Measurements from ENCODE around the gene MEDAG.

The MEDAG gene

DNA sequence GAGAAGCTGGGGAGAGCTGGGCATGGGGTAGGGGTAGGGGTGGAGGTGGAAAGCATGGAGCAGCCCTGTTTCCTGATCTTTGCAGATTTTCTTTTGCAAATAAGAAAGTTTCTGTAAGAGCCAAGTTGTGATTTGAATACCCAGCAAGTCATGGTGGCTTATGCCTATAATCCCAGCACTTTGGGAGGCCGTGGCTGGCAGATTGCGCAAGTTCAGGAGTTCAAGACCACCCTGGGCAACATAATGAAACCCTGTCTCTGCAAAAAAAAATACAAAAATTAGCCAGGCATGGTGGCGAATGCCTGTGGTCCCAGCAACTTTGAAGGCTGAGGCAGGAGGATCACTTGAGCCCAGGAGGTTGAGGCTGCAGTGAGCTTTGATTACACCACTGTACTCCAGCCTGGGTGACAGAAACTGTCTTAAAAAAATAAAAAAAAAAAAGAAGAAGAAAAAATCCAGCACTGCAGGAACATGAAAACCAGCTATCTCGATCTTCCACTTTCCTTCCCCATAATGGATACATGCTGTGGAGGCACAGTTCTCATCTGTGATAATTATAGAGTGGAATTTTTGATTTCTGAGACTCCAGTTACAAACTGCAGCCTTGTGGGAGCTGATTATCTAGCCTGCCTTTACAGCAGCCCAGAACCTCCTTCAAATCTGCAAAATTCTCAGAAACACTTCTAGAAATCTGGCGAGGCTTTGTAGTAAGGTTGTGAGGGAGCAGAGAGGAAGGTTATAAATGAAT lies 14.3 kb downstream of the MEDAG start:
- no peak overlapping the region for H2AFZ ChIP-seq (ENCODE audit: low read length)
- no peak overlapping the region for H3K9ac ChIP-seq (ENCODE audit: low read depth, low read length, poor library complexity, severe bottlenecking)
- peaks cover 77% of the 10 kb centered on the region for H3K27me3 ChIP-seq (ENCODE audit: insufficient read depth, low read length, poor library complexity, severe bottlenecking)
- H3K36me3 ChIP-seq (ENCODE audit: insufficient read depth, low read length) = no peaks in the 10 kb centered on the region
- no peak overlapping the region for H3K4me3 ChIP-seq (ENCODE audit: low read length, poor library complexity, severe bottlenecking)
- H4K20me1 ChIP-seq (ENCODE audit: insufficient read depth, low read length, poor library complexity, severe bottlenecking) = no peaks in the 10 kb centered on the region
- H3K4me1 ChIP-seq (ENCODE audit: insufficient read depth, low read length, poor library complexity, severe bottlenecking) = no peaks in the 10 kb centered on the region
- TF ChIP-seq, protein P1, sequence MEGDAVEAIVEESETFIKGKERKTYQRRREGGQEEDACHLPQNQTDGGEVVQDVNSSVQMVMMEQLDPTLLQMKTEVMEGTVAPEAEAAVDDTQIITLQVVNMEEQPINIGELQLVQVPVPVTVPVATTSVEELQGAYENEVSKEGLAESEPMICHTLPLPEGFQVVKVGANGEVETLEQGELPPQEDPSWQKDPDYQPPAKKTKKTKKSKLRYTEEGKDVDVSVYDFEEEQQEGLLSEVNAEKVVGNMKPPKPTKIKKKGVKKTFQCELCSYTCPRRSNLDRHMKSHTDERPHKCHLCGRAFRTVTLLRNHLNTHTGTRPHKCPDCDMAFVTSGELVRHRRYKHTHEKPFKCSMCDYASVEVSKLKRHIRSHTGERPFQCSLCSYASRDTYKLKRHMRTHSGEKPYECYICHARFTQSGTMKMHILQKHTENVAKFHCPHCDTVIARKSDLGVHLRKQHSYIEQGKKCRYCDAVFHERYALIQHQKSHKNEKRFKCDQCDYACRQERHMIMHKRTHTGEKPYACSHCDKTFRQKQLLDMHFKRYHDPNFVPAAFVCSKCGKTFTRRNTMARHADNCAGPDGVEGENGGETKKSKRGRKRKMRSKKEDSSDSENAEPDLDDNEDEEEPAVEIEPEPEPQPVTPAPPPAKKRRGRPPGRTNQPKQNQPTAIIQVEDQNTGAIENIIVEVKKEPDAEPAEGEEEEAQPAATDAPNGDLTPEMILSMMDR (conservative IDR thresholded peaks at IDR 0.05; ENCODE audit: low read length) = no peak
- TF ChIP-seq EZH2phosphoT487 (IDR thresholded peaks at IDR 0.05; ENCODE audit: borderline replicate concordance) = no peak
- no peak overlapping the region for H3K4me2 ChIP-seq (ENCODE audit: low read depth, low read length, poor library complexity, severe bottlenecking)
- no peaks in the 10 kb centered on the region for H3K9me3 ChIP-seq (ENCODE audit: insufficient read depth, low read depth, low read length)
- H3K9me2 ChIP-seq (replicated peaks; ENCODE audit: low read depth, low read length) = no peaks in the 10 kb centered on the region
- no peaks in the 10 kb centered on the region for H3K79me2 ChIP-seq (ENCODE audit: insufficient read depth, low read length)
- H3F3A ChIP-seq (ENCODE audit: low read depth) = no peaks in the 10 kb centered on the region

DNA sequence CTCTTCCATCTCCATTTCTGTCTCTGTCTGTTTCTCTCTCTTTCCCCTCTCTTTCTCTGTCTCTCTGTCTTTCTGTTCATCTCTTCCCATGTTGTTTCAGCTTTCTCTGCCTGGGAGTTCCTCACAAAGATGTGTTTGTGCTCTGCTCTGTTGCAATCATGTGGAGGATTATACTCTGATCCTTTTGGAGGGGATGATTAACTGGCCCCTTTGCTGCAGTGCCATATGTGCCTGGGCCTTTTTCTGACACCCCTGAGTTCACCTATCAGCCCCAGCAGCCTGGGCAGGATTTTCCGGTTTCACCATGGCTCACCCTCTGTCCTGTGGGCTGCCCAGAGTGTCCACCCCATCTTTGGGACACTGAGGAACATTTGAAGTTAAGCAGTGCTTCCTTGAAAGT lies 17.3 kb downstream of the MEDAG start:
- TF ChIP-seq EZH2phosphoT487 (IDR thresholded peaks at IDR 0.05; ENCODE audit: borderline replicate concordance) = no peak
- TF ChIP-seq, protein P1 (conservative IDR thresholded peaks at IDR 0.05; ENCODE audit: low read length) = no peak
- Histone ChIP-seq H3K36me3 (ENCODE audit: insufficient read depth, low read length) (no peaks in the 10 kb centered on the region), H2AFZ (ENCODE audit: low read length) (no peak overlapping the region), H3K4me3 (ENCODE audit: low read length, poor library complexity, severe bottlenecking) (no peak overlapping the region), H3K4me1 (ENCODE audit: insufficient read depth, low read length, poor library complexity, severe bottlenecking) (no peaks in the 10 kb centered on the region), H3K4me2 (ENCODE audit: low read depth, low read length, poor library complexity, severe bottlenecking) (no peak overlapping the region), H4K20me1 (ENCODE audit: insufficient read depth, low read length, poor library complexity, severe bottlenecking) (no peaks in the 10 kb centered on the region), H3K27me3 (ENCODE audit: insufficient read depth, low read length, poor library complexity, severe bottlenecking) (peaks cover 66% of the 10 kb centered on the region), H3F3A (ENCODE audit: low read depth) (no peaks in the 10 kb centered on the region), H3K9me2 (replicated peaks; ENCODE audit: low read depth, low read length) (no peaks in the 10 kb centered on the region), H3K9ac (ENCODE audit: low read depth, low read length, poor library complexity, severe bottlenecking) (no peak overlapping the region), H3K9me3 (ENCODE audit: insufficient read depth, low read depth, low read length) (no peaks in the 10 kb centered on the region), H3K79me2 (ENCODE audit: insufficient read depth, low read length) (no peaks in the 10 kb centered on the region)

GRCh38 chr13:30924721-30925120 lies 18.6 kb downstream of the MEDAG start:
- H3K9me2 ChIP-seq (replicated peaks; ENCODE audit: low read depth, low read length) = no peaks in the 10 kb centered on the region
- H3K4me3 ChIP-seq (ENCODE audit: low read length, poor library complexity, severe bottlenecking) = no peak overlapping the region
- H4K20me1 ChIP-seq (ENCODE audit: insufficient read depth, low read length, poor library complexity, severe bottlenecking) = no peaks in the 10 kb centered on the region
- H2AFZ ChIP-seq (ENCODE audit: low read length) = no peak overlapping the region
- no peaks in the 10 kb centered on the region for H3K36me3 ChIP-seq (ENCODE audit: insufficient read depth, low read length)
- H3K79me2 ChIP-seq (ENCODE audit: insufficient read depth, low read length) = no peaks in the 10 kb centered on the region
- no peaks in the 10 kb centered on the region for H3K9me3 ChIP-seq (ENCODE audit: insufficient read depth, low read depth, low read length)
- no peaks in the 10 kb centered on the region for H3K4me1 ChIP-seq (ENCODE audit: insufficient read depth, low read length, poor library complexity, severe bottlenecking)
- H3K4me2 ChIP-seq (ENCODE audit: low read depth, low read length, poor library complexity, severe bottlenecking) = no peak overlapping the region
- H3K27me3 ChIP-seq (ENCODE audit: insufficient read depth, low read length, poor library complexity, severe bottlenecking) = peaks cover 68% of the 10 kb centered on the region
- TF ChIP-seq EZH2phosphoT487 (IDR thresholded peaks at IDR 0.05; ENCODE audit: borderline replicate concordance) = no peak
- TF ChIP-seq, protein P1 (conservative IDR thresholded peaks at IDR 0.05; ENCODE audit: low read length) = no peak
- H3F3A ChIP-seq (ENCODE audit: low read depth) = no peaks in the 10 kb centered on the region
- no peak overlapping the region for H3K9ac ChIP-seq (ENCODE audit: low read depth, low read length, poor library complexity, severe bottlenecking)
